ENCODE data around the gene GAS7.

Gene GAS7

GRCh38 chr17:9897372-9897968 is 300.9 kb downstream of the GAS7 start:
- TF ChIP-seq POLR2AphosphoS5 (IDR thresholded peaks at IDR 0.05; ENCODE audit: borderline replicate concordance, low read depth, low read length) (no peak), FOXP2 (optimal IDR thresholded peaks at IDR 0.05; ENCODE audit: control extremely low read depth, extremely low read length, insufficient read depth) (no peak), EZH2 (IDR thresholded peaks at IDR 0.05) (no peak)
- no peaks in the 10 kb centered on the region for H3K36me3 ChIP-seq (ENCODE audit: insufficient read depth, low read length)
- no peaks in the 10 kb centered on the region for H3K9me3 ChIP-seq (ENCODE audit: low read depth, low read length)
- no peak overlapping the region for H3K4me3 ChIP-seq
- DNase-seq (ENCODE audit: low read depth, low spot score): no peak
- H3K9ac ChIP-seq (ENCODE audit: insufficient read length): no peak overlapping the region
- H3K27ac ChIP-seq: no peak overlapping the region

- H3K9me3 ChIP-seq (ENCODE audit: low read depth, low read length): no peaks in the 10 kb centered on the region
- no peak for TF ChIP-seq EZH2 (IDR thresholded peaks at IDR 0.05)
- TF ChIP-seq POLR2AphosphoS5 (IDR thresholded peaks at IDR 0.05; ENCODE audit: borderline replicate concordance, low read depth, low read length): no peak
- TF ChIP-seq FOXP2 (optimal IDR thresholded peaks at IDR 0.05; ENCODE audit: control extremely low read depth, extremely low read length, insufficient read depth): no peak
- no peaks in the 10 kb centered on the region for H3K36me3 ChIP-seq (ENCODE audit: insufficient read depth, low read length)
- no peak for DNase-seq (ENCODE audit: low read depth, low spot score)
- H3K4me3 ChIP-seq: no peak overlapping the region
- H3K27ac ChIP-seq: no peak overlapping the region
- H3K9ac ChIP-seq (ENCODE audit: insufficient read length): no peak overlapping the region
Measured at GRCh38 chr17:9895923-9896322, 302.5 kb downstream of the GAS7 start.

DNA sequence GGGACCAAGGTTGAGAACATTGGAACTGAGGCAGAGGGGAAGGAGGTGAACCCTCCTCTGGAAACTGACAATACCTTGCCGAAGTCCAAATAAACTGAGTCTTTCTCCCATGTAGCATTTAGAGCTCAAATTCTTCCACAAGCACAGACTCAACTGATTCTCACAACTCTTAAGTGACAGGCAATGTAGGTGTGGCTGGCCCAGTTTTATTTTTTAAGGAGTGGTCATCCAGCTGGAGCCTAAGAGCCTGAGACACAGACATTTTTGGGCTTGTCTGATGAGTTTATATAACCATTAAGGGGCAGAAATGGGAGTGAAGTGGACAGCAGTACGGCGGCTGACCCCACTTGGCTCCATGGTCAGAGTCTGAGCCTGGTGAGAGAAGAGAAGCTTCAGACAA is 304.2 kb downstream of the GAS7 start:
- no peaks in the 10 kb centered on the region for H3K9me3 ChIP-seq (ENCODE audit: low read depth, low read length)
- no peak overlapping the region for H3K9ac ChIP-seq (ENCODE audit: insufficient read length)
- TF ChIP-seq POLR2AphosphoS5 (IDR thresholded peaks at IDR 0.05; ENCODE audit: borderline replicate concordance, low read depth, low read length) (no peak), FOXP2 (optimal IDR thresholded peaks at IDR 0.05; ENCODE audit: control extremely low read depth, extremely low read length, insufficient read depth) (no peak)

GRCh38 chr17:9893411-9894012 is 304.9 kb downstream of the GAS7 start:
- Histone ChIP-seq H3K36me3 (ENCODE audit: insufficient read depth, low read length) (no peaks in the 10 kb centered on the region), H3K9me3 (ENCODE audit: low read depth, low read length) (no peaks in the 10 kb centered on the region), H3K9ac (ENCODE audit: insufficient read length) (no peak overlapping the region), H3K27ac (no peak overlapping the region), H3K4me3 (no peak overlapping the region)
- no peak for DNase-seq (ENCODE audit: low read depth, low spot score)
- TF ChIP-seq POLR2AphosphoS5 (IDR thresholded peaks at IDR 0.05; ENCODE audit: borderline replicate concordance, low read depth, low read length) (no peak), FOXP2 (optimal IDR thresholded peaks at IDR 0.05; ENCODE audit: control extremely low read depth, extremely low read length, insufficient read depth) (no peak), EZH2 (IDR thresholded peaks at IDR 0.05) (no peak)

More for the DNA sequence above, 304.2 kb downstream of the GAS7 start:
- Histone ChIP-seq H3K27ac (no peak overlapping the region), H3K4me3 (no peak overlapping the region), H3K36me3 (ENCODE audit: insufficient read depth, low read length) (no peaks in the 10 kb centered on the region)
- no peak for DNase-seq (ENCODE audit: low read depth, low spot score)

DNA sequence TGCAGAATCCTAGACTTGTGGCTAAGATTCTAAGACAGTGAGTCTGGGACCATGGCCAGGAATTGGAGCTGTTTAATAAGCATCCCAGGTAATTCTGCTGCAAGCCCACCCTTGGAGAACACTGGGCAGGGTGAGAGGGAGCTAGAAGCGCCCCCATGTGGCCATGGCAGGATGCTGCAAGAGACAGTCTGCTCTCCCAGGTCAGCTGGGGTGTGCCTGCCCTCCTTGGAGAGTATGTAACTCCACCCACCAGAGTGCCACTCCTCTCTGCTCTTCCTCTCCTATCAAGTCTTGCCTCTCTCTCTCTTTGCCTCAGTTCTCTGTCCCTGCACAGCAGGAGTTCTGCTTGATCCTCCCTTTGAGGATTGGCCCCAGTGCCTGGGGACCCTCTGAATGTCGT is 308.3 kb downstream of the GAS7 start:
- Histone ChIP-seq H3K4me3 (no peak overlapping the region), H3K36me3 (ENCODE audit: insufficient read depth, low read length) (no peaks in the 10 kb centered on the region), H3K9me3 (ENCODE audit: low read depth, low read length) (no peaks in the 10 kb centered on the region), H3K9ac (ENCODE audit: insufficient read length) (no peak overlapping the region), H3K27ac (no peak overlapping the region)
- DNase-seq (ENCODE audit: low read depth, low spot score): no peak
- TF ChIP-seq EZH2 (IDR thresholded peaks at IDR 0.05) (no peak), FOXP2 (optimal IDR thresholded peaks at IDR 0.05; ENCODE audit: control extremely low read depth, extremely low read length, insufficient read depth) (no peak), POLR2AphosphoS5 (IDR thresholded peaks at IDR 0.05; ENCODE audit: borderline replicate concordance, low read depth, low read length) (no peak)

DNA sequence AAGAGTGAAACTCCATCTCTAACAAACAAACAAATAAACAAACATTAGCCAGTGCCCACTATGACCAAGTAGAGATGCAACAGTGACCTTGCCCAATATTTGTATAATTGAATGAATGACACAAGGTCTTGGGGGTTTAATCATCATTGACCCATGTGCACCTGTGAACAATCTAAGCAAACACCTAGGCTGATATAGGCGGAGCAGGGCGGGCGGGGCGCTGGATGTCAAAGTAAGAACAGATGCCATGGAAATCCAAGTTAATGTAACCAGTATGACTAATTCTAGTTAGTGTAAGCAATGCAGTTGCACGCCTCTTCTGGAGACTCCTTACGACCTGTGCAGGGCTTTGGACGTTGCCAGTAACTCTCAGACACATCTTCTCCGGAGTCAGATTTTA is 310.9 kb downstream of the GAS7 start:
- H3K36me3 ChIP-seq (ENCODE audit: insufficient read depth, low read length): no peaks in the 10 kb centered on the region
- no peak for DNase-seq (ENCODE audit: low read depth, low spot score)
- no peak overlapping the region for H3K9ac ChIP-seq (ENCODE audit: insufficient read length)
- H3K9me3 ChIP-seq (ENCODE audit: low read depth, low read length): no peaks in the 10 kb centered on the region
- H3K27ac ChIP-seq: no peak overlapping the region
- TF ChIP-seq POLR2AphosphoS5 (IDR thresholded peaks at IDR 0.05; ENCODE audit: borderline replicate concordance, low read depth, low read length) (no peak), EZH2 (IDR thresholded peaks at IDR 0.05) (no peak), FOXP2 (optimal IDR thresholded peaks at IDR 0.05; ENCODE audit: control extremely low read depth, extremely low read length, insufficient read depth) (no peak)
- no peak overlapping the region for H3K4me3 ChIP-seq

- Histone ChIP-seq H3K4me3 (no peak overlapping the region), H3K36me3 (ENCODE audit: insufficient read depth, low read length) (no peaks in the 10 kb centered on the region), H3K27ac (no peak overlapping the region), H3K9me3 (ENCODE audit: low read depth, low read length) (no peaks in the 10 kb centered on the region), H3K9ac (ENCODE audit: insufficient read length) (no peak overlapping the region)
- DNase-seq (ENCODE audit: low read depth, low spot score): no peak
- no peak for TF ChIP-seq EZH2 (IDR thresholded peaks at IDR 0.05)
- no peak for TF ChIP-seq FOXP2 (optimal IDR thresholded peaks at IDR 0.05; ENCODE audit: control extremely low read depth, extremely low read length, insufficient read depth)
- TF ChIP-seq POLR2AphosphoS5 (IDR thresholded peaks at IDR 0.05; ENCODE audit: borderline replicate concordance, low read depth, low read length): no peak
Measured at GRCh38 chr17:9886141-9886930, 312.1 kb downstream of the GAS7 start.

DNA sequence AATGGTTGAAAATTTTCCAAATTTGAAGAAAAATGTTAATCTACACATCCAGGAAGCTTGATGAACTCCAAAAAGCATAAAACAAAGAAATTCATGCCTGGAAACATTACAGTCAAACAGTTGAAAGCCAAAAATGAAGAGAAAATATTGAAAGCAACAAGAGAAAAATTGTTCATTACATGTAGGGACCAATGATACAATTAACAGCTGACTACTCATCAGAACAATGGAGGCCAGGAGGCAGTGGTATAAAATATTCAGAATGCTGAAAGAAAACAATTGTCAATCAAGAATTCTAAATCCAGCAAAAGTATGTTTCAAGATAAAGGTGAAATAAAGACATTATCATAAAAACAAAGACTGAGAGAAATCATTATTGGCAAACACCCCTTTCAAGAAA is 315.0 kb downstream of the GAS7 start:
- no peak for DNase-seq (ENCODE audit: low read depth, low spot score)
- Histone ChIP-seq H3K4me3 (no peak overlapping the region), H3K9me3 (ENCODE audit: low read depth, low read length) (no peaks in the 10 kb centered on the region), H3K36me3 (ENCODE audit: insufficient read depth, low read length) (no peaks in the 10 kb centered on the region), H3K27ac (no peak overlapping the region), H3K9ac (ENCODE audit: insufficient read length) (no peak overlapping the region)
- no peak for TF ChIP-seq POLR2AphosphoS5 (IDR thresholded peaks at IDR 0.05; ENCODE audit: borderline replicate concordance, low read depth, low read length)
- no peak for TF ChIP-seq FOXP2 (optimal IDR thresholded peaks at IDR 0.05; ENCODE audit: control extremely low read depth, extremely low read length, insufficient read depth)
- TF ChIP-seq EZH2 (IDR thresholded peaks at IDR 0.05): no peak
